Anterior cingulate cortex (tissue), 58 donors: Measurements from ENCODE around the gene CHL1.

Source experiments
- DNase-seq, 58 donors: peaks; one replicate each; lab custom pipeline; 2025; lab: John Stamatoyannopoulos, UW

CHL1 gene

GRCh38 chr3:196311-197148 lies at the start of gene CHL1:
CHL1 (plus strand) TSS chr3:196763; CDS start chr3:319777, 123,014 bp downstream.
- DNase-seq, result peak in 44 of 58 donors; percentile 9 to 73 (median 32)

- DNase-seq, result no peak
Observed at GRCh38 chr3:151614-152189, 44.9 kb upstream of the CHL1 start.

GRCh38 chr3:159974-160373 lies 36.6 kb upstream of the CHL1 start:
- DNase-seq, result no peak

GRCh38 chr3:166071-166470 lies 30.5 kb upstream of the CHL1 start:
- no peak for DNase-seq

- no peak for DNase-seq
Observed at GRCh38 chr3:166799-167198, 29.8 kb upstream of the CHL1 start.

GRCh38 chr3:173886-174285 lies 22.7 kb upstream of the CHL1 start:
- DNase-seq, result no peak

- no peak for DNase-seq
Observed at GRCh38 chr3:184976-185375, 11.6 kb upstream of the CHL1 start.

GRCh38 chr3:192215-192929 lies 4.2 kb upstream of the CHL1 start:
- DNase-seq, result no peak

- DNase-seq, result peak in 2 of 58 donors; percentile 8 to 16
Observed at GRCh38 chr3:194001-194400, 2.6 kb upstream of the CHL1 start.

- DNase-seq, result peak in 3 of 58 donors; percentile 13 to 26 (median 20)
Observed at GRCh38 chr3:194421-194820, 2.1 kb upstream of the CHL1 start.

- peak in 16 of 58 donors; percentile 1 to 40 (median 12) for DNase-seq
Observed at GRCh38 chr3:195666-196065, 897 bp upstream of the CHL1 start.

- peak in 34 of 58 donors; percentile 9 to 73 (median 37) for DNase-seq
Observed at GRCh38 chr3:197149-197827, 725 bp downstream of the CHL1 start.

GRCh38 chr3:197828-198491 lies 1.4 kb downstream of the CHL1 start:
- peak in 41 of 58 donors; percentile 3 to 61 (median 33) for DNase-seq

- DNase-seq, result no peak
Observed at GRCh38 chr3:199835-200234, 3.3 kb downstream of the CHL1 start.

GRCh38 chr3:200758-201325 lies 4.3 kb downstream of the CHL1 start:
- DNase-seq, result no peak

- DNase-seq, result no peak
Observed at GRCh38 chr3:204102-204501, 7.5 kb downstream of the CHL1 start.

GRCh38 chr3:207973-208372 lies 11.4 kb downstream of the CHL1 start:
- no peak for DNase-seq

- DNase-seq, result peak in 9 of 58 donors; percentile 4 to 35 (median 15)
Observed at GRCh38 chr3:210669-211068, 14.1 kb downstream of the CHL1 start.

- peak in 1 of 58 donors; percentile 9 for DNase-seq
Observed at GRCh38 chr3:212432-212831, 15.9 kb downstream of the CHL1 start.
